ENCODE data around the gene GAL3ST1.
"Not testable (repeated sequence)": the region's sequence is repeated elsewhere in the genome, so short reads cannot be mapped to it uniquely, and the experiment has no call there.

The GAL3ST1 gene

DNA sequence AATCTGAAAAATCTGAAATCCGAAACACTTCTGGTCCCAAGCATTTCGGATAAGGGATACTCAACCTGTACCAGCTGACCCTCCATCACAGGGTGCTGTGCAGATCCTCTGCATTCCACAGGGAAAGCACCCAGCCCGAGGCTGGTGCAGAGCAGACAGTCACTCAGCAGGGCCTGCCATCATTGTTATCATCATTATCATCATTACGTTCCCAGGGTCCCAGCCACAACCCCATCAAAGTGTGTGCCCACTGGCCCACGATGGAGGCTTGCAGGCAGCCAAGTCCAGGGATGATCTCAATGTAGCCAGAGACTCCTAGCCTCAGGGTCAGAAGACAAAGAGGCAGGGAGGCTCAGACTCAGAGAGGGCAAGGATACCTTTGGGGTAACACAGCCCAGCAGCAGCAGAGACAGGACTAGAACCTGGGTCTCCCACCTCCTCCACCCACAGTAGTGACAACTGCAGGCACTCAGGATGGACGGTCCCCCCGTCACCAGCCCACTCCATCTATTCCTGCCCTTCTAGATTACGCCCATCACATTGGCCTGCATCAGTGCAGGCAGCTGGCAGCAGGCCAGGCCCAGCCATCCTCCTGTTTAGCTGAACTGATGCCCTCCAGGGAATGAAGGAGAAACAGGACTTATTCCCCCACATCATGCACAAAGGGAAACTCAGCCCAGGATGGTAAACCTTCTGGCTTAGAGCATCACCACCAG is 10.3 kb downstream of the GAL3ST1 start:
- no peak for FAIRE-seq

DNA sequence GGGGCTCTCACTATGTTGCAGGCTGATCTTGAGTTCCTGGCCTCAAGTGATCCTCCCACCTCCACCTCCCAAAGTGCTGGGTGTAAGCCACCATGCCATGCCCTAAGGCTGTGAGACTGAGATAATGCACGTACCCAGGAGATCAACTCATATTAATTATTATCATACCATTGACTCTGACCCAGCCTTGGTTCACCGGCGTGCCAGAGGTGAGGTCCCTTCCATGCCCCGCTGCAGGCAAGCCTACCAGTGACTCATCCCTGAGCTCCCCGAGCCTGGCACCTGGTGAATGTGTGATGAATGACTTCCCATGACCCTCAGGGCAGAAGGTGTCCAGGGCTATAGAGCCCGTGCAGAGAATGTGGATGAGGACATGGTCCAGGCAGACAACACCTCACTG is 12.1 kb downstream of the GAL3ST1 start:
- FAIRE-seq: no peak

DNA sequence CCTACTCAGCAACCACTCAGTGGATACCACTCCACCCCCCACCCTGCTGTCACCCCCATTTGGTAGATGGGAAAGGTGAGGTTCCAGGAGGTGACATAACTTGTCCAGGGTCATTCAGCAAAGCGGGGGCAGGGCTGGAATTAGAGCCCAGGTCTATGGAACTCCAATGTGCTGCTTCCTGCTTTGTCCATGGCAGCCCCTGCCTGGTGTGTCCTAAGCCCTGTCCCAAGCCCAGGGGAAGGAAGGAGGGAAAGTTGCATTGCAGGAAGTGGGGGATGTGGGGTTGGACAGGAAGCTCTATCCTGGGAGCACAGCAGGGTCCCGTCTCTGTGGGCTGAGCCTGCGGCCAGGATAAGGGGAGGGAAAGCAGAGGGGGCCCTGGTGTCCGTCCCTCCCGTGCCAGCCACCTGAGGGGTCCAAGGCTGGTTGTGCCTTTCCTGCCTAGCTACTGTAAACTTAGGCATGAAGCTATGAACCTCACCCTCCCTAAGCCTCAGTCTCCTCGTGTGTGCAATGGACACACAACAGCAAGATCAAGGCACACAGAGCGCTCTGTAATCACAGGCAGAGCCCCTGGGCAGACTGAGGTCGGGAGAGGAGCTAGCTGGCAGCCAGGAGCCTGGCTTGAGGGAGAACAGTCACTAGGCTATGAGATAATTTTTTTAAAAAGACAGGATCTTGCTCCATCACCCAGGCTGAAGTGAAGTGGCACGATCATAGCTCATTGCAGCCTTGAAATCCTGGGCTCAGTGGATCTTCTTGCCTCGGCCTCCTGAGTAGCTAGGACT is 12.9 kb downstream of the GAL3ST1 start:
- no peak for FAIRE-seq

DNA sequence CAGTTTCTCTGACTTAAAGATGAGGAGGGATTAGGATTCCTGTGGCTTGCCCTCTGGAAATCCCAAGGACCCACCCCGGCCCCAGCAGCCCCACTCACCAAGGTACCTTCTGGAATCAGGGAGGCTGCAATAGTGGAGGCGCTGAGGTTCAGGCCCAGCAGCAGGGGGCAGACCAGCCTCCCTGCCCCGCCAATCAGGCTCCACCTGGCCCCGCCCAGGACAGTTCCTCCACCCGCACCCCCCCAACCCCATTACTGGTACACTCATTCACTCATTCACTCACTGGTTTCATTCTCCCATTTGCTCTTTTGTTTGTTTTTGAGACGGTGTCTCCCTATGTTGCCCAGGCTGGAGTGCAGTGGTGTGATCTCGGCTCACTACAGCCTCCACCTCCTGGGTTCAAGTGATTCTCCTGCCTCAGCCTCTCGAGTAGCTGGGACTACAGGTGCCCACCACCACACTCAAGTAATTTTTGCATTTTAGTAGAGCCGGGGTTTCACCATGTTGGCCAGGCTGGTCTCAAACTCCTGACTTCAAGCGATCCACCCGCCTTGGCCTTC is 13.7 kb downstream of the GAL3ST1 start:
- FAIRE-seq: not testable (repeated sequence)

DNA sequence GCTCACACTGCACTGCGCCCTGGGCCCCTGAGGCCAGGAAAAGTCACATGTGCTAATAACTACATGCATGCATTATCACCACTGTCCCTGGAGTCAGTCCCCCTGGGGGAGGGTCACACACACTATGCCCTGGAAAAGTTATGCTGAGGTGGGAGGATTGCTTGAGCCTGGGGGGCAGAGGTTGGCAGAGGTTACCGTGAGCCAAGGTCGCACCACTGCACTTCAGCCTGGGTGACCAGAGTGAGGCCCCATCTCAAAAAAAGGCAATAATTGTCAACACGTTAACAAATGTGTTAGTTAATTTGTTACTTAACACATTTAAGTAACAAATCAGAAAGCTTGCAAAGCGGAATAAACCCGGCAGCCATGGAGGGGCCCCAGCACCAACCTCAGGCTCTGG is 14.6 kb downstream of the GAL3ST1 start:
- no peak for FAIRE-seq

DNA sequence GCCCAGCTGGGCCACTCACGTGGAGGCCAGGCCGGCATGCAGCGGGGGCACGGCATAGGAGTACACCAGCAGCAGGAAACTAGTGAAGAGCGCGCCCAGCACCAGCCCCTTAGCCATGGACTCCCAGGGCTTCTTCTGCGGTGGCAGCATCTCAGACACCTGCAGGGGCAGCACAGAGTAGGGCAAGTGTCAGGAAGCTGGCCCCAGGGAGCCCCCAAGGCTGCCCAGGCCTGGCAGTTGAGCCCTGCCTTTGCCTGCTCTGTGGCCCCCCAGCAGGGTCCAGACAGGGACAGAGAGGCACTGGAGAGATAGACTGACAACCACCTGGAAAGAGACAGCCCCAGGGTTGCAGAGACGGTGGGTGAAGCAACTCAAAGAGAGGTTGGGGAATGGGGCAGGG is 17.2 kb downstream of the GAL3ST1 start:
- no peak for FAIRE-seq

DNA sequence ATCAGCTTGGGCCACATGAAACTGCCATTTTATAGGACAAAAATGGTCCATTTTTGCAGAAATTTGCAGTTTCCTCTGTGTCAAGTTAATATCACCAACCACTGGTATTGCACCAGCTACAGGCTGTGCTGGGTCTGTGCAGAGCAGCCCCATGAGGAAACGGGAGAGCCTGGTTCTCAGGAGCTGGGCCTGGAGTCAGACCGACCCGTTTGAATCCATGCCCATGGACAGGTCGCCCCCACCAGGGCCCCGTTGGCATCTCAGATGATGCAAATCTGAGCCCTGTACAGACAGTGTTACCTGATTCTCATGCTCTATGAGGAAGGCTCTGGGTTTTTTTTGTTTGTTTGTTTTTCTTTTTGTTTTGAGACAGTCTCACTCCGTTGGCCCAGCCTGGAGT is 18.1 kb downstream of the GAL3ST1 start:
- FAIRE-seq: no peak

DNA sequence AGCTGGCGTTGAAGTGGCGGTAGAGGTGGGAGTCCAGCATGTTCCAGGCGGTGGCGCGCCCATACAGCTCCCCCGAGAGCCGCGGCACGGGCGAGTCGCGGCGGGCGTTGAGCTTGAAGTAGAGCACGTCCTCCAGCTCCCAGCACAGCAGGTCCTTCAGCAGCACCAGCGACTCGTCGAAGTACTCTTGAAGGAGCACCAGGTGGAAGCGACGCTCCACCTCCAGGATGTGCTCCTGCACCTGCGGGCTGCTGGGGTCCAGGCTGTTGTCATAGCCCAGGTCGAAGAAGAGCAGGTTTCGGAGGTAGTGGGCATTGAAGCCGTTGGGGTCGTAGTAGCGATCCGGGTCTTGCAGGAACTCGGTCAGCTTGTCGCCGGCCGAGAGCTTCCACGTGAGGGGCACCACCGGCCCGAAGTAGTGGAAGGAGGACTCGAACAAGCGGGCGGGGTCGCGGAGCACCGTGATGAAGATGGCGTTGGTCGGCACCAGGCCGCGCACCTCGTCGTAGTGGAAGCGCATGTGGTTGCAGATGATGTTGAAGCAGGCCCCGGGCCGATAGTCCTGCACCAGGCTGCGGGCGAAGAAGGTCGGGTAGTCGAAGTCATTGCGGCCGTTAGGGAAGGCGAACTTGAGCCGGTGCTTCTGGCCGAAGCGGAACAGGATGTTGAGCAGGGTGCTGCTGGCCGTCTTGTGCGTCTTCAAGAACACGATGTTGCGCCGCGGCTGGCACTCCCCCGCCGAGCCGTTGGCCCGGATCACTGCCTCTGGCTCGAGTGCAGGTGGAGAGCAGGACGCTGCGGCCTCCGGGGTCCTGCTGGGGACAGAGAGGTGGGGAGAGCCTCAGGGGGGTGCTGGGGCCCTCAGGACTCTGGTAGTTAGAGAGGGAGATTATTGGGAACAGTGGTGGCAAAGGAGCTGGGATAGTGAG is 18.9 kb downstream of the GAL3ST1 start:
- FAIRE-seq: no peak

DNA sequence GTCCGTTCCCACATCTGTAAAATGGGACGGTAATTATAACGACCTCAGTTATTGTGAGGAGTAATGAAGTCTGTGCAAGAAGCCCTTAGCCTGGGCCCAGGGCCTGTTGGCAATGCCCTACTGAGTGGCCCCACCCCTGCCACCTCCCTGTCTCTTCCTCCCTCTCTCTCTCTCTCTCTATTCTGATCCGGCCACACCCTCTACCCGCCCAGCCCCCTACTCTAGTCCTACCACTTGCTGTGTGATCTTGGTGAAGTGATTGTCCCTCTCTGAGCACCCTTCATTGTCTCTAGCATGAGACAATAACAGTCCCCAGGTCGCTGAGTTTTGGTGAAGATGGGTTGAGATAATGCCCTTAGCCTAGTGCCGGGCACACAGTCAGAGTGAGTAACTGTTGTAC is 20.5 kb downstream of the GAL3ST1 start:
- FAIRE-seq: no peak

DNA sequence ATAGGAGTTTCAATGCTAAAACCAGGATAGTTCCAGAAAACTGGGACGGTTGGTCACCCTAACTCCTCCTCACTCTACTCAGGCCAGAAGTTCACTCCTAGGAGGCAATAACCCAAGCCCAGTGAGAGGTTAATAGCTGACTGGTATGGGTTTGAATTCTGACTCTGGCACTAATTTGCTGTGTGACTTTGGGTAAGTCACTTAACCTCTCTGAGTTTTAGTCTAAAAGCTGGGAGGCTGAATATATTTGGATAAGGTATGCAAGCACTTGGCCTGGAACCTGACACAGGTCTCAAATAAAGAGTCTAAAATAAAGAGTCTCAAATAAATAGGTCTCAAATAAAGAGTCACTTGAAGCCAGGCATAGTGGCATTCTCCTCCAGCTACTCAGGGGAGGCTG is 21.7 kb downstream of the GAL3ST1 start:
- FAIRE-seq: no peak

DNA sequence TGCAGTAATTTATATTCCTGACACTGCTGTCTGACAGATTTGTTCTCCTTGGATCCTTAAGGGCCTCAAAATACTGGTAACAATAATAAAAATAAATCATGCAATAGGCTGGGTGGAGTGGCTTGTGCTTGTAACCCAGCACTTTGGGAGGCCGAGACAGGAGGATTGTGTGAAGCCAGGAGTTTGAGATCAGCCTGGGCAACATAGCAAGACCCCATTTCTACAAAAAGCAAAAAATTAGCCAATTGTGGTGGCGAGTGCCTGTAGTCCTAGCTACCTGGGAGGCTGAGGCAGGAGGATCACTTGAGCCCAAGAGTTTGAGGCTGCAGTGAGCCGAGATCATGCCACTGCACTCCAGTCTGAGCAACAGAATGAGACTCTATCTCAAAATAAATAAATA is 22.7 kb downstream of the GAL3ST1 start:
- not testable (repeated sequence) for FAIRE-seq

DNA sequence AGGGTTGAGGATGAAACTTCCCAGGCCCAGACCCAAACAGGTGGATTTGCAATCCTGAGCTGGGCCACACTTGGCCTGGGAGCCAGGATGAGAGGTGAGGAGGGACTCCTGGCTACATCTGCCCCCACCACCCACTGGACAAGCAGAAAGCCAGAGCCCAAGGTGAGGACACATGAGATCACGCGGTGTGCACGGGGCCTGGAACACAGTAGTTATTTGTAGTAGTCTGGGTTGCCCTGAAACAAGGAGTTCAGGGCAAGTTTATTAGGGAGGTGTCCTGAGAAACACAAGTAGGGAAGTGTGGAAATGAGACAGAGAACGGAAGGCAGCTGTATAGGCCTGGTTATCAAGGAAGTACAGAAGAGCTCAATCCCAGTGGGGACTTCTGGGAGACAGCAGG is 27.3 kb downstream of the GAL3ST1 start:
- no peak for FAIRE-seq

DNA sequence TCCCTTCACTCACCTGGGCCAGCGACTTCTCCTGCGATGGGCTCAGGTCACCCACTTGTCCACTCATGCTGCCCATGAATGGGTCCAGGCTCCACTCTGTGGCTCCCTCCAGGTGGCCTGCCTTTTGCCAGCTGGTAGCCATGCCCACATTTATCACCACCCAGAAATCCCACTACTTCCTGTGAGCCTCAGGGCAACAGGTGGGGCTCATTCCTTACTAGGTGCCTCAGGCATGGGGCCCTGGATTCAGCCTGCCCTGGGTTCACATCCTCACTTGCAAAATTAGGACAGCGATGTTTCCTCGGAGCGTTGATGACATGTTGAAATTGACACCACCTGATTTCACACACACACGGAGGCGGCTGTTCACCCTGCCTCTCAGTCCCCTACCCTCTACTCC is 27.8 kb downstream of the GAL3ST1 start, which contains the start of gene SEC14L6:
Gene SEC14L6, minus strand, starts transcription at position 126 of the 400 bp plus-strand sequence. Its CDS starts 59 bp downstream, at position 67.
- no peak for FAIRE-seq

DNA sequence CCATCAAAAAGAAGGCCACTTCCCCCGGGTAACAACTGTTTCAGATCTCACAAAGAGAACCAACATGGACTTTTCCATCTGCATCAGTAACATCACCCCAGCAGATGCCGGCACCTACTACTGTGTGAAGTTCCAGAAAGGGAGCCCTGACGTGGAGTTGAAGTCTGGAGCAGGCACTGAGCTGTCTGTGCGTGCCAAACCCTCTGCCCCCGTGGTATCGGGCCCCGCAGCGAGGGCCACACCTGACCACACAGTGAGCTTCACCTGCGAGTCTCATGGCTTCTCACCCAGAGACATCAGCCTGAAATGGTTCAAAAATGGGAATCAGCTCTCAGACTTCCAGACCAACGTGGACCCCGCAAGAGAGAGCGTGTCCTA is 31.7 kb downstream of the GAL3ST1 start:
- FAIRE-seq: no peak

DNA sequence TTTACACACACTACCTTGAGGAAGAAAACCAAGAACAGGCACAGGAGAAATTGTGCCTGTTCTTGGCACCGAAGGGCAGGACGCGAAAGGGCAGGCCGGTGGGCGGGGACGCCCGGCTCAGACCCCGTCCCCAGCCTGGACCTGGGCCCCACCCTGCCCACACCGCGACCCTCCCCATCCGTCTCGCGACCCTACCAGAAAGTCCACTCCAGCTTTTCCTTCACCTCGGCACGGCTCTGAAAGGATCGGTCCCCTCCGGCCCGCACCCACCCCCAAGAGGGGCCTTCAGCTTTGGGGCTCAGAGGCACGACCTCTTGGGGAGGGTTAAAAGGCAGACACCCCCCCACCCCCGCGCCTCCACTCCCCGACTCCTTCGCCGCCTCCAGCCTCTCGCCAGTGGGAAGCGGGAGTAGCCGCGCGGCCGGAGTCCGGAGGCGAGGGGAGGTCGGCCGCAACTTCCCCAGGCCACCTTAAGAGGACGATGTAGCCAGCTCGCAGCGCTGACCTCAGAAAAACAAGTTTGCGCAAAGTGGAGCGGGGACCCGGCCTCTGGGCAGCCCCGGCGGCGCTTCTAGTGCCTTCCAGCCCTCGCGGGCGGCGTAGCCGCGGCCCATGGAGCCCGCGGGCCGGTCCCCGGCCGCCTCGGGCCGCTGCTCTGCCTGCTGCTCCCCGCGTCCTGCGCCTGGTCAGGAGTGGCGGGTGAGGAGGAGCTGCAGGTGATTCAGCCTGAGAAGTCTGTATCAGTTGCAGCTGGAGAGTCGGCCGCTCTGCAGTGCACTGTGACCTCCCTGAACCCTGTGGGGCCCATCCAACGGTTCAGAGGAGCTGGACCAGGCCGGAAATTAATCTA is 32.3 kb downstream of the GAL3ST1 start:
- no peak for FAIRE-seq

DNA sequence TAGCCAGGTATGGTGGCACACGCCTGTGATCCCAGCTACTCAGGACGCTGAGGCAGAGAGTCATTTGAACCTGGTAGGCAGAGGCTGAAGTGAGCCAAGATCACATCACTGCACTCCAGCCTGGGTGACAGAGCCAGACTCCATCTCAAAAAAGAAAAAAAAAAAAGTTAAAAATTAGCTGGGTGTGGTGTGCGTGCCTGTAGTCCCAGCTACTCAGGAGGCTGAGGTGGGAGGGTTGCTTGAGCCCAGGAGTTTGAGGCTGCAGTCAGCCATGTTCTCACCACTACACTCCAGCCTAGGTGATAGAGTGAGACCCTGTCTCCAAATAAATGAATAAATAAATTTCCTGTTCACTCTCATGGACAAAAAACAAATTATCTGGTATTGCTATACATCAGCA is 33.0 kb downstream of the GAL3ST1 start:
- not testable (repeated sequence) for FAIRE-seq

DNA sequence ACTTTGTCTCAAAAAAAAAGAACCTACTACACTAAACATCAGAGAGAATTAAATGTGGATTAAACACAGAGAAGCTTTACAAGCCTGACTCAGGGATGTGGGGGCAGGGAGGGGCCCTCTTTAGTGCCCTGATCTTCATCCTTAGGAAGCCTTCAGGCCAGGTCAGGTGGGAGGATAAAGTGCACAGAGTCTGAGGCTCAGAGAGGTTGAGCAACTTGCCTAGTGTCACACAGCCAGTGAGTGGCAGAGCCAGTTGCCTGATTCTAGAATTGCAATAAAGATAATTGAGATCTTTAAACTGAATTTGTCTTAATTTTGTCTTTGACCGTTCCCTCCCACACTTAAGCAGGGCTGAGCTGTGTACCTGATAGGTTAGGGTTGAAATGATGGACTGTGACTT is 35.1 kb downstream of the GAL3ST1 start:
- no peak for FAIRE-seq

DNA sequence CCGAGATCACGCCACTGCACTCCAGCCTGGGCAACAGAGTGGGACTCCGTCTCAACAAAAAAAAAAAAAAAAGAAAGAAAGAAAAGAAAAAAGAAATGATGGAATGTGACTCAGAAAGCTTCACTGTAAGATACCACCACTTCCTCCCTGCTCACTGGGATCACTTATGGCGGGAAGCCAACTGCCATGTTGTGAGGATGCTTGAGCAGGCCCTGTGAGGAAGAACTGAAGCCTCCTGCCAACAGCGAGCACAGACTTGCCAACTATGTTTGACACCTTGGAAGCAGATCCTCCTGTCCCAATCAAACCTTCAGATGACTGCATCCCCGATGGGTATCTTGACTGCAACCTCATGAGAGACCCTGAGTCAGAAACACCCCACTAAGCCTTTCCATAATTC is 36.2 kb downstream of the GAL3ST1 start:
- FAIRE-seq: no peak

DNA sequence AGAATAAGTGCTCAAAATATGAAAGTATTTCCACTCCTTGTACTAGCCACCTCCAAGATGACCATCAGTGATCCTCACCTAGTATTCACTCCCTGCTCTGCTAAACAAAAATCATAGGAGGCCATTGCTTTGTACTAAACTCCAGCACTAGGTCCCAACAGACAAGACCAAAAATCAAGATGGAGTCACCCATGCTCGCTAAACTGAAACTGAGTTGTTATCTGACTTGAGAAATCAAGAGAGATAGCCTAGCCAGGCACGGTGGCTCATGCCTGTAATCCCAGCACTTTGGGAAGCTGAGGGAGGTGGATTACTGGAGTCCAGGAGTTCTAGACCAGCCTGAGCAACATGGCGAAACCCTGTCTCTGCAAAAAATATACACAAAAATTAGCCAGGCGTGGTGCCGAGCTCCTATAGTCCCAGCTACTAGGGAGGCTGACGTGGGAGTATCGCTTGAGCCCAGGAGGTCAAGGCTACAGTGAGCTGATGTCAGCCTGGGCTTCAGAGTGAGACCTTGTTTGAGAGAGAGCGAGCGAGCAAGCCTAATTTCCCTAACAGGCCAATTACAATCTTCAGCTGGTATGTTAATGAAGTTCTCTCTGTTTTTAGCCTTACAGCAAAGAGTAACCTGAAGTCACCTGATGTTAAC is 37.3 kb downstream of the GAL3ST1 start:
- FAIRE-seq: no peak

DNA sequence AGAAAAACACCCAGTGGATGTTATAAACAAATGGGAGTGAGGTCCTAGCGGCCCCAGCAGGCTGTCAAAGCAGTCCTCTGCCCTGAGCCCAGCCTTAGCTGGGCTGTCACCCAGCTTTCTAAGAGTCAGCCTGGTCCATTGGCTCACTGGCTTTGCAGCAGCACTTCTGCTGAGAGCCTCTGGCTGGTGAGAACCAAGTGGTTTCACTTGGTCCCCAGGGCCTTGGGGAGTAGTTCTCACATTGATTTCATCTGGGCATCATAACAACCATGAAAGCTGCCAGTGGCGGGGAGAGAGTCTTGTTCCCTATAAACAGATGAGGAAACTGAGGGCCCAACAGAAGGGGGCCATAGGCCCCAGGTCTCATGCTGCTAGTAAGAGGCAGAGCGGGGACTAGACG is 39.3 kb downstream of the GAL3ST1 start:
- no peak for FAIRE-seq

All from endometrium (tissue), 2 donors.